Raji (cell line): ENCODE measurements around the gene PPP3R1.
A peak's percentile ranks its signal among the peaks of the same experiment; 100 is the strongest.

Source experiments
- POLR2A ChIP-seq: IDR thresholded peaks from 2 replicates; pipeline ENCODE4 v1.6.1; 2011; ENCODE audit warnings: low read depth, low read length, control low read depth; ENCODE audit not compliant: insufficient read depth

The PPP3R1 gene, protein sequence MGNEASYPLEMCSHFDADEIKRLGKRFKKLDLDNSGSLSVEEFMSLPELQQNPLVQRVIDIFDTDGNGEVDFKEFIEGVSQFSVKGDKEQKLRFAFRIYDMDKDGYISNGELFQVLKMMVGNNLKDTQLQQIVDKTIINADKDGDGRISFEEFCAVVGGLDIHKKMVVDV

DNA sequence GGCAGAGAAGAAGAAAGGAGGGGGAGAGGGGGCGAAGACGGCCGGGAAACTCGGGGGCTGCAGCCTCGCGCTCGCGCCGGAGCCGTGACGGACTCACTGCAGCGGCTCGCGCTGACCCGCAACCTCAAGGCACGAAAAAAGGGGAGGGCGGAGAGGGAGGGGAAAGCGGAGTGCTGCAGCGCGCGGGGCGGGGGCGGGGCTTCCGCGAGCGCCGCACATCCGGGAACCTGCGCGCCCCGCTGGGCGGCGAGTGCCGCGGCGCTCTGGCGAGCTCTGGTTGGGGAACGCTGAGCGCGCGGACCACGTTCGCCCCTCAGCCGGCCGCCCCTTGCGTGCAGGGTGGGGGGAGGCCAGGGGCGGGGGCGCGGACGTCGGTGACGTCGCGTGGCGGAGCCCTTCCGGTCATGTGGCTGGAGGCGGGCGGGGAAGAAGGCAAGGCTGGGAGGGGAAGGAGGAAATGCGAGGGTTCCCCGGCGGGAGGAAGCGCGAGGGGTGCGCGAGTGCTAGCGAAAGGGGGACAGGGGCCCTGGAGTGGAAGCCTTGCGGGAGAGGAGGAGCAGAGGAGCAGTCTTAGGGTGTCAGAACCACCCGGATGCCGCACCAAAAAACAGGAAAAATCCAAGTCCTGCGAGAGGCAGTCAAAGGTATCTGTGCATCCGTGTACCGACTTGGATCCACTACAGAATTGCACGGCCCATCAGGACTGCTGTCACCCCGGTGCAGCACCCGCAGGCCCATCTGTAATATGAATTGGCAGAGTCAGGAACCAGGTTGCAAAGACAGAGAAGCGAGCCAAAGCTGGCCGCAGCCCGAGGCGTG is at the start of gene PPP3R1:
TSS of gene PPP3R1 (minus strand) at position 133 of the 819 bp plus-strand sequence. CDS start 405 bp downstream, outside the sequence.
- peak; percentile 95 for TF ChIP-seq POLR2A

DNA sequence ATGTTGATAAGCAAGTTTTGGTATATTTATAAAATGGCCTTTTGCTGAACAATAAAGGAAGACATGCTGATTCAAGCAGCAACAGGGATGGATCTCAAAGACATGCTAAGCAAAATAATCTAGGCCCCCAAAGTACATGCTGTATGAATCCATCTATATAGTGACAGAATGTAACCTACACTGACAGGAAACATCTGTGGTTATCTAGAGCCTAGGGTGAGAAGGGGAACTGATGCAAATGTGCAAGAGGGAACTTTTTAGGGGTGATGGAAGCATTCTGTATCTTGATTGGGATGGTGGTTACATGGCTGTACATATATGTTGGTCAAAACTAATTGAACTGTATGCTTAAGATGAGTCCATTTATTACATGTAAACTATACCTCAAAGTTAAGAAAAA is 43.2 kb upstream of the PPP3R1 start:
- TF ChIP-seq POLR2A, result no peak

GRCh38 chr2:68294913-68295312 is 42.6 kb upstream of the PPP3R1 start:
- TF ChIP-seq POLR2A, result no peak

DNA sequence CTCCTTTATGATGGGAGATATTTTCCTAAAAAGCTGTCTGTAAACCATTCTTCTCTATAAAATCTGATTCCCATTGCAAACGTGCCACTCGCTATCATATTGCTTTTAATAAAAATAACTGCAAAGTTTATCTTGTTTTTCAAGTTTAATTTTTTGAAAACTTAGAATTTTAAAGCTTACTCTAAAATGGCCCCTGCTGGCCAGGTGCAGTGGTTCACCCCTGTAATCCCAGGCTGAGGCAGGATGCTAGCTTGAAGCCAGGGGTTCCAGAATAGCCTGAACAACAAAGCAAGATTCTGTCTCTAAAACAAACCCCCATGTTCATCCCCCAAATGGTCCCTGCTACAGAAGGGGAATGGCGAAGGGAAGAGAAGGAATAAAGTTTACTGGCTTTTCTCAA is 41.9 kb upstream of the PPP3R1 start:
- TF ChIP-seq POLR2A, result no peak

DNA sequence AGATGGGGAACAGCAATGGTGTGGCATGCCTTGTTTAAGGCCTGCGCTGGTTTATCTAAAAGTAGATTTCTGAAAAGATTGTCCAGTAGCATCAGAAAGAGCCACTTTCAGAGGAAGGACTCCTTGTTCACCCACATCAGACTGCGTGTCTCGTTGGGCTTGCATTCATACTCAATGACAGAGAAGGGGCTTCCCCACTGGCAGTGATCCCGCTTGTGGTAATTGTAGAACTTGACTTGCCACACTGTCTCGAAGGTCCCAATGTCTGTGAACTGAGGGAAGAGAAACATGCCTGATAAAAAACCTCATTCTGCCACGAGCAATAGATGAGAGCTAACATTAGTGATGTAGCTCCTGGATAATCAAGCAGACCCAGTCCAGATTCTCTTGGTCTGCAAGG is 41.4 kb upstream of the PPP3R1 start:
- TF ChIP-seq POLR2A, result no peak

DNA sequence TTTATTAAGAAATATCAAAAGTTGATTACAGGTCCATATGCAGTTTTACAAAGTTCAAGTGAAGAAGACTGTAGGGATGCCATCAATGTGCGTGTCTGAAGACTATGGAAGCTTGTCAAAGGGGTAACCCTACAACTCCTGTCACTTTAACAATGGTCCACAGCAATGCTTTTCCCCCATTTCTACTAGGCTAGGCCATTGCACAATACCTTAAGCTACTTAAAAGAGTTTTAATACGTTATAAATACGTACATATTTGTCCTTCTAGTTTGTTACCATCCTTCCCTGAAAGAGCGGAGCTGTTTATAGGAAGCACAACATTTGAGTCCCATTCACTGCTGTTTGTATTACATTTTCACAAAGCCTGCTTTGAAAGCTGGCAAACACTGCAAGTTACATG is 40.7 kb upstream of the PPP3R1 start:
- no peak for TF ChIP-seq POLR2A

DNA sequence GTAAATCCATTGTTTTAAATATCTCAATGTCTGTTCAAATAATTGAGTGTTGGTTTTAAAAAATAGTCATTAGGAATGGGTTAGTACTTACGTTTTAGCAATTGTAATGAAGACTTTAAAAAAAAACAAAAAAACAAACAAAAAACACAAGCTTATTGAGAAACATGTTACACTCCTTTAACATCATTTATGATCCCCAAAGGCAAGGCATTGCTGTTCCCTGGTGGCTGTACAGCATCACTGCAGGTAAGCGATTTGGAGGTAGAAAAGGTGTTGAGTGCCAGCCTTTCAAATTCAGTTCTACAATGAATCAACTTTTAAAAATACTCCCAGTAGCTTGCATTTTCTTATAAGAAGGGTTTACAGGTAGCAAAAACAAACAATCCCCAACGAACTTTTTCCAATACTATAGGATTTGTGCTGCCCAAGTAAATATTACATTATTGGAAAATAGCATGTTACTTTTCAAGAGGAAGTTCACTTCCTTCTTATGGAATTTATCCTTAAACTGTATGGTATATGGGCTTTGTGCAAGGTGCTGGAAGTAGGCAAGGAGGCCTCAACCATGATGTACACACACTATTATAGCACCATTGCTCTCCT is 39.9 kb upstream of the PPP3R1 start:
- TF ChIP-seq POLR2A, result no peak

DNA sequence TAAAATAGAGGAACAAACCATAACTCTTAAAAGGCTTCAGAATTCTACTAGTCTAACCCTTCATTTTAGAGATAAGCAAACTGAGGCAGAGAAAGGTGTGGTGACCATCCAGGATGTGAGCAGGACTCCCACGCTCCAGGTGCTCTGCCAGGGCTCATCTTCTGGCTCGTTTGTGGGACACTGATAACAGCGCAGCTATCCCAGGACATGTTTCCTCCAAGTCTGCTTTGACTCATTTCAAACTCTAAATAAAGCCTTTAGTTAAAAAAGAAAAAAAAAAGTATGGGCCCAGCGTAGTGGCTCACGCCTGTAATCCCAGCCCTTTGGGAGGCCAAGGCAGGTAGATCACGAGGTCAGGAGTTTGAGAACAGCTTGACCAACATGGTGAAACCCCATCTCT is 39.0 kb upstream of the PPP3R1 start:
- no peak for TF ChIP-seq POLR2A

DNA sequence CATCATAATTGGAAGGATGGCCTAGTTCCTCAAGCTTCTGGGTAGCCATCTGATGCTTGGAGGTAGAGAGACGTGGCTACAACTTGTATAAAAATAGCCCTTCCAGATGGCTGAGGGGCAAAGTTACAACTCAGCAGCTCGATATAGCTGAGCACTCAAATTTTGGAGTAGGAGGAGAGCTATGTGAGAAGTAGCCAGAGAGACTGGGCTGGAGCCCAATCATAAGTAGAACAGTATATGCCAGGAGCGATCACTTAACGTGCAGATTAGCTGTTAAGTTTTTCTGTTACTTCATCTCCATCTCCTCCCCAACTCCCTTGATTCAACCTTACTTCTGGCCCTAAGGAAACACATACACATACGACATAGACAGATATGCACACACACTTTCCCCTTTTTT is 38.6 kb upstream of the PPP3R1 start:
- no peak for TF ChIP-seq POLR2A

DNA sequence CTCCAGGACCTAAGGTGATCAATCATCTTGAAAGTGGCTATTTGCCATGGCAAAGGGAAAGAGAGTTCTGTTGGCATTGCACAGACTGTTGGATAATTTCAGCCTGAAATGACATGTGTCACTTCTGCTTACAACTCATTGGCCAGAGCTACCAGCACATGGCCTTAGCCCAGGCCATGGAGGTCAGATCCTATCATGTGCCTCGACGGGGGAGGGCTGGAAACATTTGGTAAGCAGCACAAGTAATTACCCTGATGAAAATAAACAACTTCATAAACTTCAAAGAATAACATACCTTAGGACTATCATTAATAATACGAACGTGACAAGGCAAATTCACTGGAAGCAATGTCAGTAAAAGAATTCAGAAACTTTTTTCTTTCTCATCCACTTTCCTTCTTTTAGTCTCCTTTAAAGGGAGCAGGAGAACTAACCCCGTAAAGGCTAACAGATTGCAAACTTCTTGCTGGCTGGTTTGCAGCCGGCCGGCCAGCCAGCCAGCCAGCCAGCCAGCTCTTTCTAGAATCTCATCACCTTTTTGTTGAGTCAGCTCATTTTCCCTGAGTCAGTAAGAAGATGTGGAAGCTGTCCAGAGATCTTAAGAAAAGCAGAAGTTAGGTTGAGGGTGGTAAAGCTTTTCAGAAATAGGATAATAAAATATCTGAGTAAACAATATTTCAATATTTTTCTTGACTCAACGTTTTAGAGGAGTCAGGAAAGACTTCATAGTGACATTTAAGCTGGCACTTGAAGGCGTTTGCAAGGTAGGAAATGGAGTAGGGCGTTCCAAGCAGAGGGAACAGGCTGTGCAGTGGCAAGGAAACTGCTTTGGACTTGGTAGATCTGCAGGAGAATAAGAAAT is 35.5 kb upstream of the PPP3R1 start:
- no peak for TF ChIP-seq POLR2A

DNA sequence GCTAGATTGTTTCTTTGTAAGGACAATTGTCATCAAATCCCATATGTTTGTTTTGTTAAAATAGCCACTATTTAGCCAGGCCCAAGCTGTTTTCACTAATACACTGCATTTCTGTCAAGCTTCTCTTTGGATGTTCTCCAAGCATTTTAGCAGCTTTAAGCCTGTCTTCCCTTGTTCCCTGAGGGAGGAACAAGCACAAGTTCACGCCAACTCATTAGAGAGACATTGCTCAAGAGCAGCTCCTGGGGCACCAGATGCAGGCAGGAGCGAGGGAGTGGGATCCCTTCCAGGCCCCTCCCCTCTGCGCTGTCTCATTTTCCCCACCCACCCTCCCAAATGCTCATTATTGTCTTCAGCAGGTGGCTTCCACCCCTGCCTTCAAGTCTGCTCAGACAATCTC is 32.6 kb upstream of the PPP3R1 start:
- TF ChIP-seq POLR2A, result no peak

- no peak for TF ChIP-seq POLR2A
Observed at GRCh38 chr2:68283419-68283812, 31.1 kb upstream of the PPP3R1 start.

DNA sequence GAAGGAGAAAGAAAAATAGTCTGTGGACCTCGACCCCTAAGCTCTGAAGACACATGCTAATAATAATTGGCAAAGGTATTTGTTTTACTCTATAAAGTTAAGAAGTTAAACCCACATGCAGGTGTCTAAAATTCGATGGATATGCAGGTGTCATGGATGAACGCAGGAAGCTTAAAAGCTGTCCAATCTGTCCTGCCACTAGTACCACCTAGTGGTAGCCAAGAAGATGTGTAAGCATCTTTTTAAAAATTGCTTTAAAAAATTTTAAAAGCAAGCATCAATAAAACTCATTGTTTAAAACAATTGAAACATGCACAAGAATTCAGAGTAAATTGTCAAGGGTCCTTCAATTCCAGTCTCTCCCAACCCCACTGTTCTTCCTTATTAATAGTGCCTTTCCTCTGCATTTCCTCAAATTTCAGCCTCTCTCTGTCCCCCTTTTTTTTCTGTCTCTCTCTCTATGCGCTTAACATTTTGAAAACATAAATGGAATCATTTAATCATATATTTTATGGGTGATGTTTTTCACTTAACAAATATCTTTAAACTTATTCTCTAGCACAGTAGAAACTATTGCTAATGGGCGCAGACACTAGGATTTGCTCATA is 30.6 kb upstream of the PPP3R1 start:
- TF ChIP-seq POLR2A, result no peak

- no peak for TF ChIP-seq POLR2A
Observed at GRCh38 chr2:68280796-68281195, 28.5 kb upstream of the PPP3R1 start.

DNA sequence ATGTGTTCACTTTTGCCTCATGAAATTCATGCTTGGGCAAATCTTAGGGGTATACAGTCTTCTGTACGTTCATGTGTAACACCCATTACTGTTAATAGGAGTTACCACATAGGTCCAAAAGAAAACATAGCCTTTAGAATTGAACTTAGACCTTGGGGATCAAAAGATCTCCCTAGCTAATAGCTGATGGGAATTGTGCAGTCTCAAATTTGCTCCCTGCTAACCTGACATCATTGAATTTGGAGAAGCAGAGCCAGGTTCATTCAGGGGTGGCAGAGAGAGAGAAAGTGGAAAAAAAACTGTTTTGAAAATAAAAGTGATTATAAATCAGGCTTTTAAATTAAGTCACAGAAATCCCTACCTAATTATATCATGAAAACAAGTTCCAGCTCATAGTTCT is 28.0 kb upstream of the PPP3R1 start:
- no peak for TF ChIP-seq POLR2A
